Brain pericyte (primary cell): ENCODE measurements around the gene GNAZ.

Source experiments
- DNase-seq: peaks from one replicate; pipeline ENCODE4 v3.0.0-alpha.2; 2012; ENCODE audit warnings: low read depth, low spot score

GNAZ gene

GRCh38 chr22:23092217-23092955, 22.1 kb downstream of the GNAZ start:
- no peak for DNase-seq

GRCh38 chr22:23093051-23093788, 22.9 kb downstream of the GNAZ start:
- DNase-seq: no peak

- DNase-seq: no peak
These were observed 23.9 kb downstream of the GNAZ start for GRCh38 chr22:23094260-23094659.

- no peak for DNase-seq
These were observed 24.7 kb downstream of the GNAZ start for GRCh38 chr22:23094695-23095681.

GRCh38 chr22:23095733-23096342, 25.5 kb downstream of the GNAZ start:
- DNase-seq: no peak

GRCh38 chr22:23097412-23098229, 27.3 kb downstream of the GNAZ start:
- DNase-seq: no peak

- no peak for DNase-seq
These were observed 27.9 kb downstream of the GNAZ start for GRCh38 chr22:23098230-23098705.

DNA sequence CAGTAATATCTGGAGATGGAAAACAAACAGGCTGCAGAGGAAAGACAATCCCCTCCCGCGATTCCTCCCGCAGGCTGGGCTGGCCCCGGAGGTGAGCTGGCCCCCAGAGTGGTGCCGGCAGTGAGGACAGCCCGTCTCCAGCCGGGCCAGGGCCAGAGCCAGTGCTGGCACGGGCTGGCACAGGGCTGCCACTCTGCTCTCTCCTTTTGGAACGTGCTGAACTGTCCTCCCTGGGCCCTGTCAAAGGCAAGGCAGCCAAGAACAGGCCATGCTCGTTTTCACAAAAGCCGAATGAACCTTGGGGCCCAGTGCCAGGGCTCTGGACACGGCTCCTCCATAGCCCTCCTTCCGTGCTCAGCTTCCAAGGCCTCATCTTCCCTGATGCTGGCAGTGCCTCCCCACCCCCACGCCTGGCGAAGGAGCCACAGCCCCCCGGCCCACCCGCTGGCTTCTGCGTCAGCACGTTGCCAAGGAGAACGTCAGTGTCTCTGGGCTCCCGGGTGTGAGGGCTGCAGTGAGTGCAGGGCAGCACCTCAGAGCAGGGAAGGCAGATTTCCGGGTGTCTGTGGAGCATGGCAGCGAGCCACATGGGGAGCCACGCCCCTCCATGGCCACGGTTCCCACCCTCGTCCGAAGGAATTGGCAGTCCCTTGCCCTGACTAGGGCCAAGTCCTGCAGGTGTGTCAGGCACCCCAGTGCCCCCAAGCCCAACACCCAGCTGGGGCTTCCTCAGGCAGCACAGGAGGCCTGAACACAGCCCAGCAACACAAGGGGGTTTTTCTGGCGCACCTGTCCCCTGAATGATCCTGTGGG, 28.6 kb downstream of the GNAZ start:
- DNase-seq: no peak

DNA sequence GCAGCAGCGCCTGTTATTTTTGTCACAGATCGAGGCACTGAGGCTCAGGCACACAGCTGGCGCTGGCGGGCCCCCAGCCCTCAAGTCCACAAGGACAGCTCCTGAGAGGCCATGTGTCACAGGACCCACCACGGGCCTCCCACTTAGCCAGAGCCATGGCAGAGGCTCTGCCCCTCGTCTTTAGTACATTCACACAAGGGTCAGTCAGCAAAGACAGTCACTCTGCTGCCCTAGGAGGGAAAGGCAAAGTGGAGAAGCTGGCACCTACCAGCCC, 29.1 kb downstream of the GNAZ start:
- no peak for DNase-seq

GRCh38 chr22:23100124-23100801, 29.9 kb downstream of the GNAZ start:
- DNase-seq: no peak

- DNase-seq: no peak
These were observed 31.2 kb downstream of the GNAZ start for GRCh38 chr22:23101524-23101923.

GRCh38 chr22:23102002-23102655, 31.8 kb downstream of the GNAZ start:
- DNase-seq: no peak

- DNase-seq: no peak
These were observed 32.5 kb downstream of the GNAZ start for GRCh38 chr22:23102776-23103175.

GRCh38 chr22:23103199-23103954, 33.1 kb downstream of the GNAZ start:
- no peak for DNase-seq

DNA sequence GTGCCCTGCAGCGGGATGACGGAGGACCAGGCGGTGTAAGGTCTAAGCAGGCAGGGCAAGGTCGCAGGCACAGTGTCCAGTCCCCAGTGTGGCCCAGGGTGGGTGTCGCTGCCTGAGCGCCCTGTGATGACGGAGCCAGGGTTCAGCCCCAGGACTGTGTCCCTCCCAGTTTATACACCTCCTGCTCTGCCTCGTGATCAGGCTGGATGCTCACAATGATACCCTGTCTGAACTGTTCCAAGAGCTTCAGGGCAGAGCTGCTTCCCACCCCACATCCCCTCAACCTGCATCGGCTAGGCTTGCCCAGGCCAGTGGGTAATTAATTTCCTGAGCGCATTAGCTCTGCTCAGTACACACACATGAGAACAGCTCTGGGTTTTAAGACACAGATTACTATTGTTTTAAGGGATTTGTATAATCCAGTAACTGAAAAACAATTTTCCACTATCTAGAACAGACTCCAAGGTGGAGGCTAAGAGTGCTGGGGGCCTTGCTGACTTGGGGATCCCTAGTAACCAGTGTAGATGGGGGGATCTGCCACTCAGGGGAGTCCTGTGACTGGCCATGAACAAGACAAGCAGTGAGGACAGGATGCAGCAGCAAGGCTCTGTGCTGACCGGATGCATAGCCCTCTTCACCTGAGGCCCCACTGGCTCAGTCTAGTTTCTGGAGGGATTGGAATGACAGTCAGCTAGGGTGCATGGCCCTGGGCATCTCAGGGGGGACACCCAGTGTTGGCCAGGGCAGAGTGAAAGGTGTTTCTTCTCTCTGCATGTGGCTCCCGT, 34.1 kb downstream of the GNAZ start:
- no peak for DNase-seq

- DNase-seq: no peak
These were observed 35.0 kb downstream of the GNAZ start for GRCh38 chr22:23105304-23105703.

GRCh38 chr22:23105919-23106318, 35.6 kb downstream of the GNAZ start:
- no peak for DNase-seq
